Esophagus squamous epithelium (tissue), 4 donors: ENCODE results near the gene SYT2.

Source experiments
- POLR2A ChIP-seq, 4 donors: fragments of 450-650 bp; IDR thresholded peaks; one replicate each; pipeline ENCODE4 v1.6.1; 2017; ENCODE audit warnings: antibody characterized with exemption in 4 of 4, mild to moderate bottlenecking in 4 of 4, moderate library complexity in 3 of 4
- TF ChIP-seq, protein P1 (sequence below), 6 experiments: fragments of 450-650 bp in 4 of 6; fragments of 200-600 bp in 2 of 6; sonication (generic) in 2 of 6; IDR thresholded peaks; one replicate each; pipeline ENCODE4 v1.5.1; 2016 to 2019; ENCODE audit warnings: antibody characterized with exemption in 6 of 6, mild to moderate bottlenecking in 4 of 6, moderate library complexity in 4 of 6

DNA sequence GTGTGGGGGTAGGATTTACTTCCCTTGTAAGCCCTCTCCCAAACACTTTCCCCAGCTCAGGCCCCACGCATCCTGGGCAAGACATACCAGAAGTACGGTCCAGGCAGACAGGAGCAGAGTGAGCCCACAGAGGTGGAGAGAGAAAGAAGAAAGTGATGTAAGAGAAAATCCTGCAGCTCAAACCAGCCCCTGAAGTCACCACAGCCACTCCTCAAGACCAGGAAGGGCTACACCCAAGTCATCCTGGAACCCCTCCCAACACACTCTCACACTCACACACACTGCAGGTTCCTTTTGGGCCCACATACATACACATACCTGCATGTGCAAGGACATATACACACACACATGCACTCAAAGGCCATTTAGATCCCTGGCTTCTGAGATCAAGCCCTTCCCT is 106.8 kb downstream of the SYT2 start:
- no peak for TF ChIP-seq POLR2A (IDR thresholded peaks at IDR 0.05)
- TF ChIP-seq, protein P1, sequence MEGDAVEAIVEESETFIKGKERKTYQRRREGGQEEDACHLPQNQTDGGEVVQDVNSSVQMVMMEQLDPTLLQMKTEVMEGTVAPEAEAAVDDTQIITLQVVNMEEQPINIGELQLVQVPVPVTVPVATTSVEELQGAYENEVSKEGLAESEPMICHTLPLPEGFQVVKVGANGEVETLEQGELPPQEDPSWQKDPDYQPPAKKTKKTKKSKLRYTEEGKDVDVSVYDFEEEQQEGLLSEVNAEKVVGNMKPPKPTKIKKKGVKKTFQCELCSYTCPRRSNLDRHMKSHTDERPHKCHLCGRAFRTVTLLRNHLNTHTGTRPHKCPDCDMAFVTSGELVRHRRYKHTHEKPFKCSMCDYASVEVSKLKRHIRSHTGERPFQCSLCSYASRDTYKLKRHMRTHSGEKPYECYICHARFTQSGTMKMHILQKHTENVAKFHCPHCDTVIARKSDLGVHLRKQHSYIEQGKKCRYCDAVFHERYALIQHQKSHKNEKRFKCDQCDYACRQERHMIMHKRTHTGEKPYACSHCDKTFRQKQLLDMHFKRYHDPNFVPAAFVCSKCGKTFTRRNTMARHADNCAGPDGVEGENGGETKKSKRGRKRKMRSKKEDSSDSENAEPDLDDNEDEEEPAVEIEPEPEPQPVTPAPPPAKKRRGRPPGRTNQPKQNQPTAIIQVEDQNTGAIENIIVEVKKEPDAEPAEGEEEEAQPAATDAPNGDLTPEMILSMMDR (IDR thresholded peaks at IDR 0.05) = no peak
